Keratinocyte (primary cell): ENCODE data around the gene DNPEP. TPM values are rescaled to one million over a fixed set of nuclear protein-coding genes. Genes with fewer than 3 reads are reported as not detected.

ENCODE experiments used
- DNase-seq: peaks from one replicate; pipeline ENCODE4 v3.0.0-alpha.2; 2011; ENCODE audit warnings: low read depth, missing footprints, low spot score
- FAIRE-seq: peaks from 2 replicates; lab custom pipeline; 2011; peaks lifted over from hg19 to GRCh38; lab: Jason Lieb, UNC
- H2AFZ ChIP-seq: 2 replicates; pipeline ENCODE4 v1.6.0; 2012; ENCODE audit warnings: low read length, control low read depth, inconsistent platforms; ENCODE audit not compliant: control insufficient read depth
- H3K27ac ChIP-seq: 2 replicates; pipeline ENCODE4 v1.5.1; 2011; ENCODE audit warnings: low read length; ENCODE audit not compliant: control insufficient read depth, insufficient read depth
- H3K27me3 ChIP-seq: 3 replicates; pipeline ENCODE4 v1.6.0; 2011; ENCODE audit warnings: low read length; ENCODE audit not compliant: control insufficient read depth, insufficient read depth; ENCODE audit errors: extremely low read depth
- H3K36me3 ChIP-seq, 2 experiments: 2 replicates in 1 of 2; 3 replicates in 1 of 2; pipeline ENCODE4 v1.5.1; 2011; ENCODE audit warnings: low read length in 2 of 2, mild to moderate bottlenecking in 1 of 2; ENCODE audit not compliant: control insufficient read depth in 2 of 2, insufficient read depth in 2 of 2; ENCODE audit errors: extremely low read depth in 1 of 2
- H3K4me1 ChIP-seq: 3 replicates; pipeline ENCODE4 v1.5.1; 2011; ENCODE audit warnings: low read length; ENCODE audit not compliant: control insufficient read depth, insufficient read depth; ENCODE audit errors: extremely low read depth
- H3K4me2 ChIP-seq: 3 replicates; pipeline ENCODE4 v1.6.0; 2011; ENCODE audit warnings: low read depth, low read length; ENCODE audit not compliant: control insufficient read depth, insufficient read depth; ENCODE audit errors: extremely low read depth
- H3K4me3 ChIP-seq, 3 experiments: fragments of 200-600 bp in 1 of 3; sonication (generic) in 1 of 3; 2 replicates in 2 of 3; 3 replicates in 1 of 3; pipeline ENCODE4 v1.5.1; 2011 to 2016; ENCODE audit warnings: low read length in 3 of 3, mild to moderate bottlenecking in 3 of 3, control low read depth in 2 of 3, inconsistent platforms in 1 of 3, low read depth in 1 of 3, mixed read lengths in 1 of 3, mixed run types in 1 of 3, moderate library complexity in 1 of 3; ENCODE audit not compliant: control insufficient read depth in 2 of 3, insufficient read depth in 2 of 3; ENCODE audit errors: extremely low read depth in 1 of 3
- H3K79me2 ChIP-seq: 2 replicates; pipeline ENCODE4 v1.6.0; 2012; ENCODE audit warnings: low read length; ENCODE audit not compliant: control insufficient read depth, insufficient read depth
- H3K9ac ChIP-seq: 3 replicates; pipeline ENCODE4 v1.6.0; 2011; ENCODE audit warnings: low read length; ENCODE audit not compliant: control insufficient read depth, insufficient read depth; ENCODE audit errors: extremely low read depth
- H3K9me1 ChIP-seq: 3 replicates; pipeline ENCODE4 v1.6.0; 2011; ENCODE audit warnings: low read length; ENCODE audit not compliant: control insufficient read depth, insufficient read depth; ENCODE audit errors: extremely low read depth
- H3K9me3 ChIP-seq: 2 replicates; pipeline ENCODE4 v1.5.1; 2012; ENCODE audit warnings: low read depth, low read length; ENCODE audit not compliant: control insufficient read depth
- H4K20me1 ChIP-seq: 3 replicates; pipeline ENCODE4 v1.6.0; 2011; ENCODE audit warnings: low read length; ENCODE audit not compliant: control insufficient read depth, insufficient read depth; ENCODE audit errors: extremely low read depth
- CTCF ChIP-seq, 3 experiments: IDR thresholded peaks in 1 of 3; conservative IDR thresholded peaks in 1 of 3; optimal IDR thresholded peaks in 1 of 3; 2 replicates in 2 of 3; 3 replicates in 1 of 3; pipeline versions ENCODE3 to v1.5.1; 2011; ENCODE audit warnings: low read length in 3 of 3, mild to moderate bottlenecking in 3 of 3, moderate library complexity in 2 of 3, control low read depth in 1 of 3, inconsistent platforms in 1 of 3; ENCODE audit not compliant: insufficient read depth in 2 of 3; ENCODE audit errors: extremely low read depth in 1 of 3
- EZH2 ChIP-seq: IDR thresholded peaks from one replicate; pipeline ENCODE4 v1.6.1; 2012; ENCODE audit warnings: inconsistent platforms, mild to moderate bottlenecking, low read length, moderate library complexity
- dilution Hi-C: fragments of 300-500 bp; cut with MboI; formaldehyde crosslinking; loops from one replicate; pipeline ENCODE4 v1.7.0; 2020; ENCODE audit warnings: low sequenced_read_pairs; ENCODE audit not compliant: extremely low pct_ligation_motif_present
- polyA plus RNA-seq, 5 experiments: library from polyadenylated mRNA; depleted of rRNA in 3 of 5; stranded (reverse) in 3 of 5; stranded (forward) in 1 of 5; unstranded in 1 of 5; fragments of >200 nt; gene quantifications; 1 replicate in 1 of 5; 2 replicates in 3 of 5; 3 replicates in 1 of 5; pipeline versions ENCODE4 v1.2.1 to v1.2.3, GENCODE V29; 2011 to 2012; ENCODE audit warnings: missing spikeins in 2 of 5, low read depth in 1 of 5, low replicate concordance in 1 of 5

DNPEP gene
- polyA plus RNA-seq, 1 donor (not counting 4 experiments of a cell fraction or from before 2014, with no cell fraction given): 34.1 TPM

- no peak within 1 kb of the TSS for H3K9ac ChIP-seq
- H3K36me3 ChIP-seq: no peaks in the 10 kb centered on the region
- dilution Hi-C loops: no loop called here
- FAIRE-seq (no peak), DNase-seq (no peak)
- H3K9me3 ChIP-seq: no peaks in the 10 kb centered on the region
- no peaks in the 10 kb centered on the region for H3K9me1 ChIP-seq
- no peaks in the 10 kb centered on the region for H3K4me1 ChIP-seq
- no peaks in the 10 kb centered on the region for H4K20me1 ChIP-seq
- no peak within 1 kb of the TSS for H2AFZ ChIP-seq
- H3K4me3 ChIP-seq: no peak within 1 kb of the TSS
- peaks cover 14% of the 10 kb centered on the region for H3K27me3 ChIP-seq
- H3K79me2 ChIP-seq: no peaks in the 10 kb centered on the region
- TF ChIP-seq CTCF (optimal IDR thresholded peaks at IDR 0.05 in 1 of 3, IDR thresholded peaks at IDR 0.05 in 1 of 3, conservative IDR thresholded peaks at IDR 0.05 in 1 of 3; ENCODE audit: extremely low read depth in 1 of 3, insufficient read depth in 2 of 3, low read length in 3 of 3): no peak
- no peak for TF ChIP-seq EZH2
- H3K27ac ChIP-seq: no peak within 1 kb of the TSS
- H3K4me2 ChIP-seq: no peak within 1 kb of the TSS
These were observed 47.2 kb upstream of the DNPEP start, which contains the start of gene SPEG for GRCh38 chr2:219434718-219435525. Gene SPEG (plus strand): TSS chr2:219434843. CDS start chr2:219434978, 135 bp downstream.

- DNase-seq: no peak
- Histone ChIP-seq H3K9me3 (no peaks in the 10 kb centered on the region), H3K36me3 (no peaks in the 10 kb centered on the region), H3K4me3 (no peak overlapping the region), H2AFZ (no peak overlapping the region), H3K79me2 (no peaks in the 10 kb centered on the region), H4K20me1 (no peaks in the 10 kb centered on the region), H3K9ac (no peak overlapping the region), H3K27me3 (peaks cover 14% of the 10 kb centered on the region), H3K4me1 (no peaks in the 10 kb centered on the region), H3K27ac (no peak overlapping the region), H3K9me1 (no peaks in the 10 kb centered on the region), H3K4me2 (no peak overlapping the region)
- dilution Hi-C loops: no loop called here
- TF ChIP-seq EZH2 (no peak), CTCF (optimal IDR thresholded peaks at IDR 0.05 in 1 of 3, IDR thresholded peaks at IDR 0.05 in 1 of 3, conservative IDR thresholded peaks at IDR 0.05 in 1 of 3; ENCODE audit: extremely low read depth in 1 of 3, insufficient read depth in 2 of 3, low read length in 3 of 3) (no peak)
- no peak for FAIRE-seq
These were observed 46.7 kb upstream of the DNPEP start for GRCh38 chr2:219434468-219434717.
